T-helper 22 cell (primary cell): ENCODE results near the gene MOGAT3.

Source experiments
- DNase-seq: peaks from one replicate; pipeline ENCODE4 v3.0.0-alpha.2; 2020; ENCODE audit warnings: low read depth

MOGAT3 gene

GRCh38 chr7:101160910-101161309 lies 39.9 kb downstream of the MOGAT3 start:
- no peak for DNase-seq

- DNase-seq: no peak
These were observed 40.9 kb downstream of the MOGAT3 start for GRCh38 chr7:101159696-101160674.

DNA sequence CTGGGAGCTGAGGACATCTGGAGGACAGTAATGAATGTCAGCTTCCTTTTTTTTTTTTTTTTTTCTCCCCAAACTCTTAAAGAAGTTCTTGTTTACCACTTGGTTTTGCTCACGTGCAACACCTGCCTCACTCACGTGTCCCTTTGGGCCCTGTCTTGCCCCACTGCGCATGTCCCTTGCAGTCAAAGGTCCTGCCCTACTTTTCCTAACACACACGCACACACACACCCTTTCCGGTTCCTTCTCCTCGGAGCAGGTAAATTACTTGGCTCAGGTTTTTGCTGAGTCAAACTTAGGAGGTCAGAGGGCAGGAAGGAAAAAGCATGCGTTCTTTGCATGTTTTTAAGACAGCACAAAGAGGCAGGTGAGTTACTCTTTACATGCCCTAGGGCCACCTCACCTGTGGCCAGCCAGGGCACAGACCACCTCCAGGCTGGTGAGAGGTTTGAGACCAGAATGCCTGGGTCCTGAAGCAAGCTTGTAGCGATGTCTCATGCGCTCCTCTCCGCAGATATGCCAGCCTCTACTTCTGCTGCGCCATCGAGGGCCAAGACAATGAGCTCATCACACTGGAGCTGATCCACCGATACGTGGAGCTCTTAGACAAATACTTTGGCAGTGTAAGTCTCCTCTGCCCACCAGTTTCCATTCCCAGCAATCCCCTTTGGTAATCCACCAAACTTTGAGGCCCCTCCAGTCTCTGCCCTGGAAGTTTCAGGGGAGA lies 43.8 kb downstream of the MOGAT3 start:
- no peak for DNase-seq

- no peak for DNase-seq
These were observed 44.6 kb downstream of the MOGAT3 start for GRCh38 chr7:101156277-101156676.

GRCh38 chr7:101155303-101155702 lies 45.5 kb downstream of the MOGAT3 start:
- DNase-seq: no peak

DNA sequence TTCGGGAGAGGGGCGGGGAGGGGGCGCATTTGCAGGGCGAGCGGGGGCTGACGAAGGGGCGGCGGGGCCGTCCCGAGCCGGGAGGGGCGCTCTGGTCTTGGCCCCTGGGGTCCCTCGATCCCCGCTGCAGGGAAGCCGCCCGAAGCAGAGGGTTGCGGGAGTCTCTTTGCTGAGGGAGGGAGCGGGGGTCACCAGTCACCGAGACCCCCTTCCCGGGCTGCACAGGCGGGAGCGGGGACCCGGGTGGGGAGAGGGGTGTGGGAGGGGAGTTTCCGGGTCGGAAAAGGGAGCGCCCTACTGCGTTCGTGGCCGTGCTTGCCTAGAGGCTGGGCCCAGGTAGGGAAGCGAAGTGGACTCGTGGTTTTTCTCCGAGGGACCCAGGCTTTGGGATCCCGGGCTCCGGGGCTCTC lies 46.1 kb downstream of the MOGAT3 start:
- no peak for DNase-seq

- peak; percentile 84 for DNase-seq
These were observed 46.7 kb downstream of the MOGAT3 start, which contains the start of gene AP1S1 for GRCh38 chr7:101153969-101154692. Gene AP1S1, plus strand, starts transcription at chr7:101154476. Its CDS starts 39 bp downstream, at chr7:101154515.

DNA sequence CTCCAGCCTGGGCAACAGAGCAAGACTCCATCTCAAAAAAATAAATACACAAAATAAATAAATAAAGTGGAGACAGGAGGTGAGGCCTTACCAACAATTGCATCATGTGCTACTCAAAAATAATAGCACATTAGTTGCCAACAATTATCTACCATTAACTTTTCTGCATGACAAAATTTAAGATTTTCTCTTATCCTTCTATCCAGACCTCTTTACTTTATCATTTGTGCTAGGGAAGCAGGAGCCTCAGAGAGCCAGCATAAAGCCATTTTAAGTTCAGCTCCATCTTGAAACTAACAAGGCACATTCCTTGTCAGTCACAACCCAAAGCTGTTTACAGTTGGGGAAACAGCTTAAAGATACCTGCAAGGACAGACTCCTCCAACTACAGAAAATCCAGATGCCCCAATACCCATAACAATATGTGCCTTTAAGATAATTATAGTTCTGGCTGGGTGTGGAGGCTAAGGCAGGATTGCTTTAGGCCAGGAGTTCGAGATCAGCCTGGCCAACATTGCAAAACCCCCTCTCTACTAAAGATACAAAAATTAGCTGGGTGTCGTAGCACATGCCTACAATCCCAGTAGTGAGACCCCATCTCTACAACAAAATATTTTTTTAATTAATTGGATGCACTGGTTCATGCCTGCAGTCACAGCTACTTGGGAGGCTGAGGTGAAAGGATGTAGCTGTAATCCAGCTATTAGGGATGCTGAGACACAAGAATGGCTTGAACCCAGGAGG lies 48.8 kb downstream of the MOGAT3 start:
- no peak for DNase-seq
